Hepatocyte (in vitro differentiated cells): ENCODE results near the gene LRFN4.

ENCODE experiments used
- EZH2 ChIP-seq: fragments of 200-600 bp; sonication (generic); IDR thresholded peaks from 2 replicates; pipeline ENCODE4 v1.6.1; 2016; ENCODE audit warnings: antibody characterized with exemption, mild to moderate bottlenecking, borderline replicate concordance
- TF ChIP-seq, protein P1 (sequence below): fragments of 200-600 bp; sonication (generic); IDR thresholded peaks from 2 replicates; pipeline ENCODE4 v1.5.1; 2016; ENCODE audit warnings: antibody characterized with exemption, mild to moderate bottlenecking; ENCODE audit not compliant: poor library complexity

DNA sequence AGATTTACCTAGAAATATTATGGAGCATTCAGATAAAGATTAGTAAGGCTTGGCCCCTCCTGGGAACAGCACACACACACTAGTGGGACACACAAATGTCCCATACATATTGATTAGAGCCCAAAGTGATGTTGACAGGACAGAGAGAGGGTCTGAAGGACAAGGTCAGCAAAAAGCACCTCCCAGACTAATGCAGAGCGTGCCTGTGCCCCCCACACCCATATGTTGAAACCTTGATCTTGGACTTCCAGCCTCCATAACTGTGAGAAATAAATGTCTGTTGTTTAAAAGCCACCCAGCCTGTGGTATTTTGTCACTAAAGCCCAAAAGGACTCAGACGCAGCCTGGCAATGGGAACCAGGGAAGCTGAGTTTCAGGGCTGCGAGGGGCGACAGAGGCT, 27.6 kb downstream of the LRFN4 start:
- TF ChIP-seq, protein P1, sequence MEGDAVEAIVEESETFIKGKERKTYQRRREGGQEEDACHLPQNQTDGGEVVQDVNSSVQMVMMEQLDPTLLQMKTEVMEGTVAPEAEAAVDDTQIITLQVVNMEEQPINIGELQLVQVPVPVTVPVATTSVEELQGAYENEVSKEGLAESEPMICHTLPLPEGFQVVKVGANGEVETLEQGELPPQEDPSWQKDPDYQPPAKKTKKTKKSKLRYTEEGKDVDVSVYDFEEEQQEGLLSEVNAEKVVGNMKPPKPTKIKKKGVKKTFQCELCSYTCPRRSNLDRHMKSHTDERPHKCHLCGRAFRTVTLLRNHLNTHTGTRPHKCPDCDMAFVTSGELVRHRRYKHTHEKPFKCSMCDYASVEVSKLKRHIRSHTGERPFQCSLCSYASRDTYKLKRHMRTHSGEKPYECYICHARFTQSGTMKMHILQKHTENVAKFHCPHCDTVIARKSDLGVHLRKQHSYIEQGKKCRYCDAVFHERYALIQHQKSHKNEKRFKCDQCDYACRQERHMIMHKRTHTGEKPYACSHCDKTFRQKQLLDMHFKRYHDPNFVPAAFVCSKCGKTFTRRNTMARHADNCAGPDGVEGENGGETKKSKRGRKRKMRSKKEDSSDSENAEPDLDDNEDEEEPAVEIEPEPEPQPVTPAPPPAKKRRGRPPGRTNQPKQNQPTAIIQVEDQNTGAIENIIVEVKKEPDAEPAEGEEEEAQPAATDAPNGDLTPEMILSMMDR, result no peak
- TF ChIP-seq EZH2, result no peak
